ENCODE results near the gene ADD2.

Gene ADD2

GRCh38 chr2:70756128-70756527 is 11.9 kb downstream of the ADD2 start:
- no peak for ATAC-seq
- TF ChIP-seq SNAI2 (CRISPR knock-in tag; IDR thresholded peaks at IDR 0.05), result no peak
- TF ChIP-seq BACH2 (CRISPR knock-in tag; IDR thresholded peaks at IDR 0.05; ENCODE audit: borderline replicate concordance), result no peak
- TF ChIP-seq TCF4 (CRISPR knock-in tag; IDR thresholded peaks at IDR 0.05; ENCODE audit: borderline replicate concordance), result no peak
- no peak for TF ChIP-seq ESRRG (CRISPR knock-in tag; IDR thresholded peaks at IDR 0.05)
- TF ChIP-seq TOX (CRISPR knock-in tag; IDR thresholded peaks at IDR 0.05; ENCODE audit: borderline replicate concordance), result no peak
- no peak for TF ChIP-seq POU6F1 (CRISPR knock-in tag; IDR thresholded peaks at IDR 0.05; ENCODE audit: borderline replicate concordance, low read depth)

GRCh38 chr2:70753902-70754301 is 14.1 kb downstream of the ADD2 start:
- no peak for ATAC-seq
- TF ChIP-seq TOX (CRISPR knock-in tag; IDR thresholded peaks at IDR 0.05; ENCODE audit: borderline replicate concordance) (no peak), ZNF565 (CRISPR knock-in tag; conservative IDR thresholded peaks at IDR 0.05; ENCODE audit: low read depth) (no peak), ZC3H10 (CRISPR knock-in tag; IDR thresholded peaks at IDR 0.05) (no peak), ZFP3 (CRISPR knock-in tag; IDR thresholded peaks at IDR 0.05) (no peak), GLIS3 (CRISPR knock-in tag; IDR thresholded peaks at IDR 0.05) (no peak), PPARA (CRISPR knock-in tag; IDR thresholded peaks at IDR 0.05; ENCODE audit: borderline replicate concordance) (no peak), ESRRG (CRISPR knock-in tag; IDR thresholded peaks at IDR 0.05) (no peak), ARNTL (CRISPR knock-in tag; IDR thresholded peaks at IDR 0.05; ENCODE audit: borderline replicate concordance, low read depth) (no peak), PATZ1 (CRISPR knock-in tag; IDR thresholded peaks at IDR 0.05; ENCODE audit: borderline replicate concordance) (no peak), CREB5 (CRISPR knock-in tag; IDR thresholded peaks at IDR 0.05; ENCODE audit: low read depth) (no peak), SNAI2 (CRISPR knock-in tag; IDR thresholded peaks at IDR 0.05) (no peak), POU6F1 (CRISPR knock-in tag; IDR thresholded peaks at IDR 0.05; ENCODE audit: borderline replicate concordance, low read depth) (no peak), ISL1 (CRISPR knock-in tag; IDR thresholded peaks at IDR 0.05) (no peak), RARB (CRISPR knock-in tag; IDR thresholded peaks at IDR 0.05) (no peak), ZNF70 (CRISPR knock-in tag; IDR thresholded peaks at IDR 0.05) (no peak), TCF4 (CRISPR knock-in tag; IDR thresholded peaks at IDR 0.05; ENCODE audit: borderline replicate concordance) (no peak), CSDC2 (CRISPR knock-in tag; IDR thresholded peaks at IDR 0.05) (no peak), OSR1 (CRISPR knock-in tag; IDR thresholded peaks at IDR 0.05) (no peak)

- no peak for ATAC-seq
- no peak for TF ChIP-seq TOX (CRISPR knock-in tag; IDR thresholded peaks at IDR 0.05; ENCODE audit: borderline replicate concordance)
- TF ChIP-seq PATZ1 (CRISPR knock-in tag; IDR thresholded peaks at IDR 0.05; ENCODE audit: borderline replicate concordance), result no peak
- TF ChIP-seq CREB5 (CRISPR knock-in tag; IDR thresholded peaks at IDR 0.05; ENCODE audit: low read depth), result no peak
- TF ChIP-seq OSR1 (CRISPR knock-in tag; IDR thresholded peaks at IDR 0.05), result no peak
- TF ChIP-seq CSDC2 (CRISPR knock-in tag; IDR thresholded peaks at IDR 0.05), result no peak
- no peak for TF ChIP-seq ZFP30 (CRISPR knock-in tag; IDR thresholded peaks at IDR 0.05)
- TF ChIP-seq CSRNP3 (CRISPR knock-in tag; IDR thresholded peaks at IDR 0.05), result no peak
- no peak for TF ChIP-seq SNAI2 (CRISPR knock-in tag; IDR thresholded peaks at IDR 0.05)
- TF ChIP-seq PPARA (CRISPR knock-in tag; IDR thresholded peaks at IDR 0.05; ENCODE audit: borderline replicate concordance), result no peak
- no peak for TF ChIP-seq BACH2 (CRISPR knock-in tag; IDR thresholded peaks at IDR 0.05; ENCODE audit: borderline replicate concordance)
- no peak for TF ChIP-seq GLIS3 (CRISPR knock-in tag; IDR thresholded peaks at IDR 0.05)
Observed at GRCh38 chr2:70753031-70753430, 15.0 kb downstream of the ADD2 start.

Data from SK-N-SH treated with all-trans-retinoic acid at 6 μM for 48 hours (cell line).